GM12874 (cell line): Measurements from ENCODE around the gene DMRTB1.

Experiments used
- TF ChIP-seq, protein P1 (sequence below): IDR thresholded peaks from 2 replicates; pipeline ENCODE4 v1.5.1; 2011; ENCODE audit warnings: low read depth, mild to moderate bottlenecking, control low read depth, low read length, moderate library complexity; ENCODE audit not compliant: insufficient read depth

Gene DMRTB1

GRCh38 chr1:53413175-53414001 is 45.8 kb upstream of the DMRTB1 start:
- TF ChIP-seq, protein P1, sequence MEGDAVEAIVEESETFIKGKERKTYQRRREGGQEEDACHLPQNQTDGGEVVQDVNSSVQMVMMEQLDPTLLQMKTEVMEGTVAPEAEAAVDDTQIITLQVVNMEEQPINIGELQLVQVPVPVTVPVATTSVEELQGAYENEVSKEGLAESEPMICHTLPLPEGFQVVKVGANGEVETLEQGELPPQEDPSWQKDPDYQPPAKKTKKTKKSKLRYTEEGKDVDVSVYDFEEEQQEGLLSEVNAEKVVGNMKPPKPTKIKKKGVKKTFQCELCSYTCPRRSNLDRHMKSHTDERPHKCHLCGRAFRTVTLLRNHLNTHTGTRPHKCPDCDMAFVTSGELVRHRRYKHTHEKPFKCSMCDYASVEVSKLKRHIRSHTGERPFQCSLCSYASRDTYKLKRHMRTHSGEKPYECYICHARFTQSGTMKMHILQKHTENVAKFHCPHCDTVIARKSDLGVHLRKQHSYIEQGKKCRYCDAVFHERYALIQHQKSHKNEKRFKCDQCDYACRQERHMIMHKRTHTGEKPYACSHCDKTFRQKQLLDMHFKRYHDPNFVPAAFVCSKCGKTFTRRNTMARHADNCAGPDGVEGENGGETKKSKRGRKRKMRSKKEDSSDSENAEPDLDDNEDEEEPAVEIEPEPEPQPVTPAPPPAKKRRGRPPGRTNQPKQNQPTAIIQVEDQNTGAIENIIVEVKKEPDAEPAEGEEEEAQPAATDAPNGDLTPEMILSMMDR, result no peak

- TF ChIP-seq, protein P1, result no peak
Observed at GRCh38 chr1:53414632-53415031, 44.6 kb upstream of the DMRTB1 start.

- TF ChIP-seq, protein P1, result no peak
Observed at GRCh38 chr1:53415432-53415831, 43.8 kb upstream of the DMRTB1 start.

GRCh38 chr1:53416269-53416813 is 42.9 kb upstream of the DMRTB1 start:
- TF ChIP-seq, protein P1, result no peak

DNA sequence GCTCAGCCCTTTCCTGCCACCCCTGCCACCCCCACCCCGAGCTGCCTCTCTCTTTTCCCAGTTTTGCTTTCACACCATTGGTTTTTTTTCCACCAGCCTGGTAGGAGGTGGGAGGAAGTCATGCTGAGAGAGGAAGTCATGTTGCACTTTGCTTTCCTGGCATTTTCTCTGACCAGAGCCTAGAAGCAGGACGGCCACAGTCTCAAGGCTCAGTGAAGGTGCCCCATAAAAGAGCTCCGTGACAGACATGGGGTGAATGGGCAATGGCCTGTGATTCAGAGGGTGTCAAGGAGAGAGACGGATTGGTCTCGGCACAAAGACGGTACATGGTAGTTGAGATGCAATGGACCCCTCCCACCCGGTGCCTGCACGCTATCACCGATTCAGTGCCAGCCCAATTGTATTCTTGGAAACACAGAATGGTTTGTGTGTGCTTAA is 42.1 kb upstream of the DMRTB1 start:
- TF ChIP-seq, protein P1, result no peak

DNA sequence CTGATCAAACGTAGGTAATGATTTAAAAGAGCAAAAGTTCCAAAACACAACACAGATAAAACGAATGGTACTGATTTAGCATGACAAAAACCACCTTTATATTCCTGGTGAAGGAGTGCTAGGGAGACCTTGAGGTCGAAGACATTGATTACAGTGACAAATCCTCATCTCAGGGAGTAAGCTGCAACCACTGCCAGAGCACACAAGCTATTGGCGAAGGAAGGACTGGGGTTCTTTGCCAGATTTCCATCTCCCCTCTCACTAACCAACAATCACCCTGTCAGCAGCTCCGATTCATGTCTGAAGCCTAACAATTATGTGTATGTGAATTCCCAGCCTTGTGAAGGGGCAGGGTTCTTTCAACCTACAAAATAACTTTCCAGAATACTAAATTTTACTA is 40.2 kb upstream of the DMRTB1 start:
- TF ChIP-seq, protein P1, result no peak

- TF ChIP-seq, protein P1, result no peak
Observed at GRCh38 chr1:53420341-53420740, 38.9 kb upstream of the DMRTB1 start.
